Fibroblast of the aortic adventitia (primary cell): ENCODE results near the gene DCUN1D5. TPM values are rescaled to one million over a fixed set of nuclear protein-coding genes. Genes with fewer than 3 reads are reported as not detected.

ENCODE experiments used
- DNase-seq: peaks from one replicate; pipeline ENCODE4 v3.0.0-alpha.2; 2010; ENCODE audit warnings: low read depth
- H3K4me3 ChIP-seq: 2 replicates; pipeline ENCODE4 v1.5.1; 2011; ENCODE audit warnings: low read depth, mild to moderate bottlenecking, control low read depth, low read length, moderate library complexity
- total RNA-seq: library from RNA; depleted of rRNA; stranded (reverse); fragments of >200 nt; gene quantifications from 2 replicates; pipeline ENCODE4 v1.2.3, GENCODE V29; 2012; ENCODE audit warnings: low replicate concordance
- TF ChIP-seq, protein P1 (sequence below): IDR thresholded peaks from 2 replicates; pipeline ENCODE4 v1.5.1; 2011; ENCODE audit warnings: mild to moderate bottlenecking, low read length, control low read depth, inconsistent platforms; ENCODE audit not compliant: insufficient read depth

Gene DCUN1D5
- total RNA-seq, 1 donor: 55.9 TPM

GRCh38 chr11:103109818-103110388, 17.9 kb upstream of the DCUN1D5 start:
- H3K4me3 ChIP-seq: peak overlapping the region; percentile 96
- no peak for DNase-seq
- TF ChIP-seq, protein P1, sequence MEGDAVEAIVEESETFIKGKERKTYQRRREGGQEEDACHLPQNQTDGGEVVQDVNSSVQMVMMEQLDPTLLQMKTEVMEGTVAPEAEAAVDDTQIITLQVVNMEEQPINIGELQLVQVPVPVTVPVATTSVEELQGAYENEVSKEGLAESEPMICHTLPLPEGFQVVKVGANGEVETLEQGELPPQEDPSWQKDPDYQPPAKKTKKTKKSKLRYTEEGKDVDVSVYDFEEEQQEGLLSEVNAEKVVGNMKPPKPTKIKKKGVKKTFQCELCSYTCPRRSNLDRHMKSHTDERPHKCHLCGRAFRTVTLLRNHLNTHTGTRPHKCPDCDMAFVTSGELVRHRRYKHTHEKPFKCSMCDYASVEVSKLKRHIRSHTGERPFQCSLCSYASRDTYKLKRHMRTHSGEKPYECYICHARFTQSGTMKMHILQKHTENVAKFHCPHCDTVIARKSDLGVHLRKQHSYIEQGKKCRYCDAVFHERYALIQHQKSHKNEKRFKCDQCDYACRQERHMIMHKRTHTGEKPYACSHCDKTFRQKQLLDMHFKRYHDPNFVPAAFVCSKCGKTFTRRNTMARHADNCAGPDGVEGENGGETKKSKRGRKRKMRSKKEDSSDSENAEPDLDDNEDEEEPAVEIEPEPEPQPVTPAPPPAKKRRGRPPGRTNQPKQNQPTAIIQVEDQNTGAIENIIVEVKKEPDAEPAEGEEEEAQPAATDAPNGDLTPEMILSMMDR: no peak

DNA sequence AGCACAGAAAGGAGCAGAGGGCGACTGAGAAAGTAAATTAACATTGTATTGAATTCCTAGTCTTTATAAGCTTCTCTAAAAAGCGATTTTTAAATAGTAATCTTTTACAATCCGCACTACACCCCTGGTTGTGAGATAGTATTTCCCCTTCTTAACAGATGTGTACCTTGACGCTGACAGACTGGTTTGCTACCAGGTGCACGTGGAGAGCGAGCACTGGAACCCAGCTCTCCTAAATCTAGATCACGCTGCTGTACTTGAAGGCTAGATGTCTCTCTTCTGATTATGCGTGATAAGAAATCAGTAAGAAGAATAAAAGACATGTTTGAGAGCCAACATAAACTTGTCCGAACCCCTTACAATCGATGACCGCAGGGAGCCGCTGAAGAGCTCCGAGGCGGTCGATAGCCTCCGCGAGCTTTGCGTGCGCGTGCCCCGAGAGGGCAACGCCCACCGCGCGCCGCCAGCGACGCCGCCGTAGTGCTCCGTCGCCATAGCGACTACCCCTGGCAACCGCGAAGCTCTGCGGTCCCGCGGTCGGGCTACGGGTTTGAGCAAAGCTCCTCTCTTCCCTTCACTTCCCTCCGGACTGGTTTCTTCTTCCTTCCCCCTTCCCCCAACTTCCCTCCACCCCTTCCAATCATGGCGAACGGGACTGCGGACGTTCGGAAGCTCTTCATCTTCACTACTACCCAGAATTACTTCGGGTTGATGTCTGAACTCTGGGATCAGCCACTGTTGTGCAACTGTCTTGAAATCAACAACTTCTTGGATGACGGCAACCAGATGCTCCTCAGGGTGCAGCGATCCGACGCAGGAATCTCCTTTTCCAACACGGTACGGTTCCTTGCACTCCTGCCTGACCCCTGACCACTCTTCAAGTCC, 17.2 kb upstream of the DCUN1D5 start, which contains the start of gene DYNC2H1:
DYNC2H1 (plus strand) TSS at position 494 of the 885 bp plus-strand sequence; CDS start at position 643, 149 bp downstream.
- H3K4me3 ChIP-seq: peak within 1 kb of the TSS; percentile 96
- TF ChIP-seq, protein P1: peak; percentile 62
- DNase-seq: peak; percentile 93

DNA sequence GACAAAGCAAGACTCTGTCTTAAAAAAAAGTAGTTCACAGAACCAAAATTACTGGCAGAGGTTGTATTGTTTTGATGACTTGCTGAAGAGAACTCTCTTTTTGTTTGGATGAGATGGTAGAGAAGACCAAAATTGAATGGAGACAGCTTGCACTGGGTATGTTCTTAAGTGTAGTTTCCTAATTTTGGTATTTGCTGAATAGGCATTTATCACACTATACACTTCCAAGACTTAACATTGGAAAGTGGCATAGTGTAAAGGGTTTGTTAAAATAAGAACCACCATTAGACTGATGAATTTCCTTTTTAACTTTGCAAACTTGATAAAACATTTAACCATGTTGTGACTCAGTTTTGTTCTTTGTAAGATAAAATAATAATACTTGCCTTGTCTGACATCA, 5.3 kb upstream of the DCUN1D5 start:
- no peak overlapping the region for H3K4me3 ChIP-seq
- DNase-seq: no peak
- TF ChIP-seq, protein P1: no peak

DNA sequence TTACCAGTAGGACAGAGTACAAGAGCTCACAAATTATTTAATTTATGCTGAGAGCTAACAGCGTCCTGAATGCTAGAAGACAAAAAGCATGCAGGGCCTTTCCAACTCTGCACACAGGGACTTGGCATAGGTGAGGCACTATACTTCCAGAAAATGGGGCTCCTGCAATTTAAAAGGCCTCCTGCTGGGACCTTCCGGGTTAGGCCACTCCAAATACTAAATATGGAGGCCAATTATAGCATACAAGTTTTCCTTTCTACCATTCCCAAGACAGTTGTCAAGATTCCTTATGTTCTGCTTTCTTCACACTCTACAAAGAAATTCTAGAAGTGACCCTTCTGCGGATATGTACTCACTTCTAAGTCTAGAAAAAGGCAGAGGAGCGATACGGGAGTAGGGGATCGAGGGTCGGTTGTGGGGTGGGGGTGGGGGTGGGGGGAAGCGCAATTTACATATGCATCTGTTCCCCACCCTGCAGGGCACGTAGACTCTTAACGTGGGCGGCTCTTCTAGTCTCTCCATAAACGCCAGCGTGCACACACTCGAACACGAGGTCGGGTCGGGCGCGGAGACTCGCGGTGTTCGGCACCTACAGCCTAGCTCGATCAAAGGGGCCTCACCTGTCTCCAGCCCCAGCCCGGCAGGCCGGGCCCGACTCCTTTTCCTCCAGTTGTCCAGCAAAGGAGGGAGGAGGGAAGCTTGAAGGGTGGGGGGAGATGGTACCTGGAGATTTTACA, 728 bp downstream of the DCUN1D5 start:
- peak overlapping the region; percentile 84 for H3K4me3 ChIP-seq
- peak; percentile 23 for DNase-seq
- TF ChIP-seq, protein P1: no peak

DNA sequence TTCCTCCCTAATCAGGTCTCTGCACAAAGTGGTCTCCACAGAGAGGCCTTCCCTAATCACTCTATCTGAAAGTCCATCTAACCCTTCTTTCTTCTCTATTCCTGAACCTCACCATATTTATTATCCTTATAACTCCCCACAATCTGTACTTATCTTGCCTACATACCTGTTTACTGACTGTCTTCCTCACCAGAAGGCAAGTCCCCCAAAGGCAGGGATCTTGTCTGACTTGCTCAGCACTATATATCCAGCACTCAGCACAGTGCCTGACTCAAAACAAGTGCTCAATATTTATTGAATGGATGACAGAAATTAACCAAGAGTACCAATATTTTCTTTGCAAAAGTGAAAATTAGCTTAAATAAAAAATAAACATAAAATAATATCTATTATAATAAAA, 5.5 kb downstream of the DCUN1D5 start:
- TF ChIP-seq, protein P1: no peak
- no peak overlapping the region for H3K4me3 ChIP-seq
- DNase-seq: peak; percentile 32

DNA sequence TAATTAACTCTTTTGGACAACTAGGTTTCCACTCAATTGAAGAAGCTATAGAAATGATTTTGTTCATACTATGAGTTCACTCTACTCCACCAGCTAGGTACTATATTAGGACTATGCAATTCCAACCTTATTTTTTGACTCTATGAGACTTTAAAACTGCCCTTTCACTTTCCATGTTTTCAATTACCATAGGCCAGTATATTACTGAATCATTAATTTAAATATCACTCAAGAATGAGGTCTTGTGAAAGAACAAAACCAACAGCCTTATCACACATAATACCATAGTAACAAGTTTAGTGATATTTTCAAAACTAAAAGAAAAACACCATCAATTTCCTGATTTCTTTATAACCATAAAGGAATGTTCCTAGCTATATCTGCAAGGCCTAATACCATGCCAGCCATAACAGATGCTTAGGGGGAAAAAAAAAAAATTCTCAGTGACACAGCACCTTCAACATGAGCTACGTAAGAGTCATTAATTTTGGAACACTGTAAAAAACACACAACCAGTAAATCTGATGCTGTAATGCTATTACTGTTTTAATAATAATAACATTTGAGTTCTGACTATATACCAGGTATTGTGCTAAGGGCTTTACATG, 6.1 kb downstream of the DCUN1D5 start:
- H3K4me3 ChIP-seq: no peak overlapping the region
- DNase-seq: peak; percentile 76
- TF ChIP-seq, protein P1: no peak
